ENCODE measurements around the gene CSH2.
A peak's percentile ranks its signal among the peaks of the same experiment; 100 is the strongest.
"Not testable (repeated sequence)": the region's sequence is repeated elsewhere in the genome, so short reads cannot be mapped to it uniquely, and the experiment has no call there.

The CSH2 gene

DNA sequence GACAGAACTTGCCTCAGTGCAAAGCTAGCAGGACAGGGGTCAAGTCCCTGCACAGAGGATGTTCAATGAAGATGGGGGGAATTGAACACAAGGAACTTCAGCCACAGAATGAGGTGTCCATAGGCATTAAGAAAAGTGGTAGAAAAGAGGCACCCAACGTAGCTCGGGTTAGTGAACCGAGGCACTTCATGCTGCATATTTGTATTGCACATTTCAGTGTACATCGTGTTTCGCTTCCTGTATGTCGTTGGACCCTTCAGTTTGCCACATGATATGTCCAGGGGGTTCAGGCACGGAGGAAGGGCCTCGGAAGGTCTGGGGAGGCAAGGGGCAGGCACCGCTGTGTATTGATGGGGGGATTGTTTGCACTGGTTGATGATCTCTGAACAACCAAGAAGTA lies 4.9 kb upstream of the CSH2 start:
- H3K27ac ChIP-seq (ENCODE audit: low read depth, low read length, severe bottlenecking); H3K4me3 ChIP-seq (ENCODE audit: extremely low read depth, insufficient read depth, low read length, poor library complexity, severe bottlenecking); H3K4me1 ChIP-seq (ENCODE audit: control insufficient read depth, insufficient read depth, low read length, poor library complexity, severe bottlenecking); H3K9me3 ChIP-seq (ENCODE audit: control insufficient read depth, low read length); H3K36me3 ChIP-seq (ENCODE audit: control insufficient read depth, insufficient read depth, low read length): not testable (repeated sequence)
- WGBS, 2 experiments (ENCODE audit: insufficient coverage in 2 of 2) = 90 to 92% methylated on average over 7 to 9 of the region's 9 CpGs

DNA sequence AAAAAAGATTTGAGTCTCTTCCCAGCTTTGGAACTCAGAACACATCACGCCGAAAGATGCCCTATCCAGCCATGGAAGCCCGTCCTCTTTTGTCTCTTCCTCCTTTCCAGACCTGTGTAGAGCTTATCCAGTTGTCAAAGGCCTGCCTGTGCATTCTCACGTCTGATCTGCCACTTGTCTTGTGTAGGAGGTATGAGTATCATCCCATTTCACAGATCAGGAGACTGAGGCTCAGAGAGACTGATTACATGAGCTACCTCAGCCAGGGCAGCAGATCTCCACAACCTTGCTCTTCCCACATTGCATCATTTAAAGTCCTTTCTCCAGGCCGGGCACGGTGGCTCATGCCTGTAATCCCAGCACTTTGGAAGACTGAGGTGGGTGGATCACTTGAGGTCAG lies 1.2 kb upstream of the CSH2 start:
- H3K27ac ChIP-seq (ENCODE audit: low read depth, low read length, severe bottlenecking); H3K4me3 ChIP-seq (ENCODE audit: extremely low read depth, insufficient read depth, low read length, poor library complexity, severe bottlenecking); H3K36me3 ChIP-seq (ENCODE audit: control insufficient read depth, insufficient read depth, low read length); H3K4me1 ChIP-seq (ENCODE audit: control insufficient read depth, insufficient read depth, low read length, poor library complexity, severe bottlenecking); H3K9me3 ChIP-seq (ENCODE audit: control insufficient read depth, low read length): not testable (repeated sequence)
- WGBS, 2 experiments (ENCODE audit: insufficient coverage in 2 of 2) = 90 to 97% methylated on average over 3 to 4 of the region's 6 CpGs

DNA sequence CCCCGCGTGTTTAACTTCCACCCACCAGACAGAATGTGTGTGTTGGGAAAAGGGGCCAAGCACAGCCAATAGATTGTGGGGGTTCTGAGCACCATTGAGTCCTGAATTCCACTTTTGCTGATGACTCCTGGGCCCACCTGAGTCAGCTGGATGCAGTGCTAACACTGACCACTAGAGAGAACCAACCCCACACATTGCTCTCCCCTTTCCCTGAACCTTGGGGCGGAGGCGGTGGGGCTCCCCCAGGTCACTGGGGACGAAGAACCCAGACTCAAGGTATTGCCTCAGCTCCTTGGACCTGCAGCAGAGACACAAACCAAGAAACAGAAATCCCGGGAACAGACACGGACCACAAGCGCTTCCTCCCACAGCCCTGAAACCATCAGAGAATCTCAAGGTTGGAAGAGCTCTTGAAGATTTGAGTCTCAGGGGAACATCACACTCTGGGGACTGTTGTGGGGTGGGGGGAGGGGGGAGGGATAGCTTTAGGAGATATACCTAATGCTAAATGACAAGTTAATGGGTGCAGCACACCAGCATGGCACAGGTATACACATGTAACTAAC lies 667 bp upstream of the CSH2 start:
- not testable (repeated sequence) for H3K36me3 ChIP-seq (ENCODE audit: control insufficient read depth, insufficient read depth, low read length); H3K4me3 ChIP-seq (ENCODE audit: extremely low read depth, insufficient read depth, low read length, poor library complexity, severe bottlenecking); H3K9me3 ChIP-seq (ENCODE audit: control insufficient read depth, low read length); H3K27ac ChIP-seq (ENCODE audit: low read depth, low read length, severe bottlenecking); H3K4me1 ChIP-seq (ENCODE audit: control insufficient read depth, insufficient read depth, low read length, poor library complexity, severe bottlenecking)
- 73 to 87% methylated on average over 3 to 4 of the region's 8 CpGs for WGBS, 2 experiments (ENCODE audit: insufficient coverage in 2 of 2)

DNA sequence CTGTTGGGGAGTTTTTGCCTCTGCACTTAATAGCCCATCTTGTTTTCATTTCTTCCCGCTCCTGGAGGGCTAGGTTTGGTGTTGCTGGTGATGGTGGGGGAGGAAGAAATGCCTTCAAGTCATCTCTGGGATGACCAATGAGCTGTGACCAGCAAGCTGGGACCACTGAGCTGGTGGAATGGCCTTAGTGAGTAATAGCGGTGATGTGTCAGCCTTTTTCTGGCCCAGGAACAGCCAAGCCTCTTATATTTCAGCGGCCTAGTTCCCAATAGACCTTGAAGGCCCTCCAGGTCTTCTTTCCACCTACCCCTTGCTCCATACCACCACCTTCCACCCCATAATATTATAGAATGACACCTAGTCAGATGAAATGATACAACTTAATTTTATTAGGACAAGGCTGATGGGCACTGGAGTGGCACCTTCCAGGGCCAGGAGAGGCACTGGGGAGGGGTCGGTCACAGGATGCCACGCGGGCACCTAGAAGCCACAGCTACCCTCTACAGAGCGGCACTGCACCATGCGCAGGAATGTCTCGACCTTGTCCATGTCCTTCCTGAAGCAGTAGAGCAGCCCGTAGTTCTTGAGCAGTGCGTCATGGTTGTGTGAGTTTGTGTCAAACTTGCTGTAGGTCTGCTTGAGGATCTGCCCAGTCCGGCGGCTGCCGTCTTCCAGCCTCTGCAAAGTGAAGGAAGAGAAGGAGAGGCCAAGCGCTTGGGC lies 1.7 kb downstream of the CSH2 start:
- not testable (repeated sequence) for H3K36me3 ChIP-seq (ENCODE audit: control insufficient read depth, insufficient read depth, low read length); H3K27ac ChIP-seq (ENCODE audit: low read depth, low read length, severe bottlenecking); H3K4me1 ChIP-seq (ENCODE audit: control insufficient read depth, insufficient read depth, low read length, poor library complexity, severe bottlenecking); H3K4me3 ChIP-seq (ENCODE audit: extremely low read depth, insufficient read depth, low read length, poor library complexity, severe bottlenecking); H3K9me3 ChIP-seq (ENCODE audit: control insufficient read depth, low read length)
- WGBS, 2 experiments (ENCODE audit: insufficient coverage in 2 of 2) = 88% methylated on average over 3 of the region's 15 CpGs; no CpG with 5 or more reads in 1 of the 2 experiments

DNA sequence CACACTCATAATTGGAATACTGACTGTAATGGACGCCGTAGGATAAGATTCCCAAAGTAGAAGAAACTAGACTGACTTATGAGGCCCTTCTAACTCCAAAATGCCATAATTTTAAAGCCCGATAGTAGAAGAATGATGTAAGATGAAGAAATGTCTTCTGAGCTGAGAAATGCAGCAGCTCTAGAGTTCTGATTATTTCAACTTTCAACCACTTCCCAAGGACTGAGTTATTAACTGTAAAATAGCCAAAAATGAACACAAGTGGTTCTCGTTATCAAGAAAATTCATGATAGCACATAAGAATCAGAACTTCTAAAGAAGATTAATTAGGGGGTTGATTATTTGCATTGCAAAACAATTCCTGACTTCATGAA lies 3.2 kb downstream of the CSH2 start:
- H3K27ac ChIP-seq (ENCODE audit: low read depth, low read length, severe bottlenecking); H3K4me3 ChIP-seq (ENCODE audit: extremely low read depth, insufficient read depth, low read length, poor library complexity, severe bottlenecking); H3K9me3 ChIP-seq (ENCODE audit: control insufficient read depth, low read length); H3K4me1 ChIP-seq (ENCODE audit: control insufficient read depth, insufficient read depth, low read length, poor library complexity, severe bottlenecking); H3K36me3 ChIP-seq (ENCODE audit: control insufficient read depth, insufficient read depth, low read length): not testable (repeated sequence)
- no CpG with 5 or more reads among the region's 4 CpGs for WGBS, 2 experiments (ENCODE audit: insufficient coverage in 2 of 2)

DNA sequence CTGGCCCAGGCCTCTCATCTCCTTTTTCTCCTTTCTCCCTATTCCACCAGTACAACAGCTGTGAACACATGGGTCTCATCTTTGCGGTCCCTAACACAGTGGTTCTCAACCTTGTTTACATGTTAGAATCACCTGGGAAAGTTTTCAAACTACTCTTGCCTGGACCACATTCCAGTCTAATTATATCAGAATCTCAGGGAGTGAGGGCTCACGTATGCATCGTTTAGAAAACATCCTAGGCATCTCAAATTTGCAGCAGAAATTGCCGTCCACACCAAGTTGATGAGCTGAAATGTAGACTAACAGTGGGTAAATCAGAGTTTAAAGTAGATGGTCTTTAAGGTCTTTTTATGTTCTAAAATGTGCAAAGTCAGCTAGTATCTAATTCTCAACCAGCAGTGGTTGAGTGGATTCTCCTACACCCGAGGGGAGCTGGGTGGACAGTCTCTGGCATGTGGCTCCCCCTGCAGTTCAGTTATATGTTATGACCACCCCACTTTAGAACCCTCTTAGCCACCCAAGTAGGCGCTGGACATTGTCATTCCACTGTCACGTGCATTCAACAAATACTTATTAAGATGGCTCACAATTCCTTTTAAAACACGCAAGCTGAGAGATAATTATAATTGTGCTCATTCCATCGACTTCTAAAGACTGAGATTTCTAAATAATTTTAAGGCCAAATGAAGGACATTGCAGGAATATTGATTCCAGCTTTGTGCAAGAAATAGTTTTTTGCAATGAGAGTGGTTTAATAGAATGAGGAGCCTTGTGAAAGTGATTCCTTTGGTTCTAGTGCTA lies 3.8 kb downstream of the CSH2 start:
- WGBS, 2 experiments (ENCODE audit: insufficient coverage in 2 of 2) = 78 to 100% methylated on average over 1 to 5 of the region's 9 CpGs
- H3K27ac ChIP-seq (ENCODE audit: low read depth, low read length, severe bottlenecking) = peak overlapping the region; percentile 67
- not testable (repeated sequence) for H3K4me1 ChIP-seq (ENCODE audit: control insufficient read depth, insufficient read depth, low read length, poor library complexity, severe bottlenecking); H3K36me3 ChIP-seq (ENCODE audit: control insufficient read depth, insufficient read depth, low read length); H3K4me3 ChIP-seq (ENCODE audit: extremely low read depth, insufficient read depth, low read length, poor library complexity, severe bottlenecking); H3K9me3 ChIP-seq (ENCODE audit: control insufficient read depth, low read length)

DNA sequence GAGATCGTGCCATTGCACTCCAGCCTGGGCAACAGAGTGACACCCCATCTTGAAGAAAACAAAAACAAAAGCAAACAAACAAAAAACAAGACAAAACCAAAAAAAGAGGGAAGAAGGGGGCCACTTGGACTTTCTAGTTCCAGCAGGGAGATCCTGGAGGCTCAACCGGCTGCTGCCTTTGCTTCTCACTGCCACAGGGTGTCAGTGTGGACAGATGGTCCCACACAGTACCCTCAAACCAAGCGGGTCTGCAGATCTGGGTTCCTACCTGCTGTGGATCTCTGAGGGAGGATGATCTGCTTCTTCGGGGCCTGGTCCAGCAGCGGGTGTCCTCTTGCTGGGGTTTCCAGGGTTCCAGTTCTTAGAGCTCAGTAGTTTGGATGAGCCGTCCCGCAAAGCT lies 6.9 kb downstream of the CSH2 start:
- H3K4me1 ChIP-seq (ENCODE audit: control insufficient read depth, insufficient read depth, low read length, poor library complexity, severe bottlenecking); H3K36me3 ChIP-seq (ENCODE audit: control insufficient read depth, insufficient read depth, low read length); H3K9me3 ChIP-seq (ENCODE audit: control insufficient read depth, low read length); H3K4me3 ChIP-seq (ENCODE audit: extremely low read depth, insufficient read depth, low read length, poor library complexity, severe bottlenecking); H3K27ac ChIP-seq (ENCODE audit: low read depth, low read length, severe bottlenecking): not testable (repeated sequence)
- 63 to 71% methylated on average over 1 to 2 of the region's 7 CpGs for WGBS, 2 experiments (ENCODE audit: insufficient coverage in 2 of 2)

DNA sequence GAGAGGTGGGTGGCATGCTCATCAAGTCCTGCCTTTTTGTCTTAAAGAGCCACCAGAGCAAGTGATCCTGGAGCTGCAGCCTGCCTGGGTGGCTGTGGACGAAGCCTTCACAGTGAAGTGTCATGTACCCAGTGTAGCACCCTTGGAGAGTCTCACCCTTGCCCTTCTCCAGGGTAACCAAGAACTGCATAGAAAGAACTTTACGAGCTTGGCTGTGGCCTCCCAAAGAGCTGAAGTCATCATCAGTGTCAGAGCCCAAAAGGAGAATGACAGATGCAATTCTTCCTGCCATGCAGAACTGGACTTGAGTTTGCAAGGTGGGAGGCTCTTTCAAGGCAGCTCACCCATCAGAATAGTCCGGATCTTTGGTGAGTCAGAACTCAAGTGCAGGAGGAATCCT lies 14.2 kb downstream of the CSH2 start:
- no peaks in the 10 kb centered on the region for H3K36me3 ChIP-seq (ENCODE audit: control insufficient read depth, insufficient read depth, low read length)
- WGBS, 2 experiments (ENCODE audit: insufficient coverage in 2 of 2) = 80 to 94% methylated on average over 3 of the region's 3 CpGs

DNA sequence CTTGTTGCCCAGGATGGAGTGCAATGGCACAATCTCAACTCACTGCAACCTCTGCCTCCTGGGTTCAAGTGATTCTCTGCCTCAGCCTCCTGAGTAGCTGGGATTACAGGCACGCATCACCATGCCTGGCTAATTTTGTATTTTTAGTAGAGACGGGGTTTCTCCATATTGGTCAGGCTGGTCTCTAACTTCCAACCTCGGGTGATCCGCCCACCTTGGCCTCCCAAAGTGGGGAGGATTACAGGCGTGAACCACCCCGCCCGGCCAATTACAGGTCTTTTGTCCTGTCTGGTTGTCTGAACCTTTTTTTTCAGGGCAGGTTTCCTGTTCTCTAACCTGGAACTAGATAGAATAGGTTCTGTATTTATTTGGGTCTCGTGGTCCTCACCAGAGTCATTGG lies 17.1 kb downstream of the CSH2 start:
- WGBS, 2 experiments (ENCODE audit: insufficient coverage in 2 of 2) = 88 to 98% methylated on average over 6 to 7 of the region's 8 CpGs
- not testable (repeated sequence) for H3K36me3 ChIP-seq (ENCODE audit: control insufficient read depth, insufficient read depth, low read length); H3K4me1 ChIP-seq (ENCODE audit: control insufficient read depth, insufficient read depth, low read length, poor library complexity, severe bottlenecking); H3K27ac ChIP-seq (ENCODE audit: low read depth, low read length, severe bottlenecking); H3K9me3 ChIP-seq (ENCODE audit: control insufficient read depth, low read length); H3K4me3 ChIP-seq (ENCODE audit: extremely low read depth, insufficient read depth, low read length, poor library complexity, severe bottlenecking)

More for the DNA sequence above, 14.2 kb downstream of the CSH2 start:
- Histone ChIP-seq H3K27ac (ENCODE audit: low read depth, low read length, severe bottlenecking) (no peak overlapping the region), H3K9me3 (ENCODE audit: control insufficient read depth, low read length) (no peaks in the 10 kb centered on the region), H3K4me3 (ENCODE audit: extremely low read depth, insufficient read depth, low read length, poor library complexity, severe bottlenecking) (no peak overlapping the region), H3K4me1 (ENCODE audit: control insufficient read depth, insufficient read depth, low read length, poor library complexity, severe bottlenecking) (no peaks in the 10 kb centered on the region)

DNA sequence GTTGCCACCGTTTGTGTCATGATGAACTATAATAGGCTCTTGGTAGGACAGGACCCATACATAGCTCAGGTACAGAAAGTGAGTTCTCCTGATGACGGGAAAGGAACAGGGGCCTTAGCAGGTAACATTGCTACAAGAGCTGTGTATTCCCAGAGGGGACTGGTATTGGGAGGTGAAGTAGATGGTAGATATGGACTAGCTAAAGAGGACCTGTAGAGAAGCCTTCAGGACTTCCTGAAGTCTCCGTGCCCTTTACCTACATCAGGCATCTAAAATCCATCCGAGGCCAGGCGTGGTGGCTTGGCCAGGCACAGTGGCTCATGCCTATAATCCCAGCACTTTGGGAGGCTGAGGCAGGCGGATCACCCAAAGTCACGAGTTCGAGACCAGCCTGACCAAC lies 18.3 kb downstream of the CSH2 start:
- WGBS, 2 experiments (ENCODE audit: insufficient coverage in 2 of 2) = 89 to 96% methylated on average over 7 of the region's 8 CpGs
- no peaks in the 10 kb centered on the region for H3K4me1 ChIP-seq (ENCODE audit: control insufficient read depth, insufficient read depth, low read length, poor library complexity, severe bottlenecking)

DNA sequence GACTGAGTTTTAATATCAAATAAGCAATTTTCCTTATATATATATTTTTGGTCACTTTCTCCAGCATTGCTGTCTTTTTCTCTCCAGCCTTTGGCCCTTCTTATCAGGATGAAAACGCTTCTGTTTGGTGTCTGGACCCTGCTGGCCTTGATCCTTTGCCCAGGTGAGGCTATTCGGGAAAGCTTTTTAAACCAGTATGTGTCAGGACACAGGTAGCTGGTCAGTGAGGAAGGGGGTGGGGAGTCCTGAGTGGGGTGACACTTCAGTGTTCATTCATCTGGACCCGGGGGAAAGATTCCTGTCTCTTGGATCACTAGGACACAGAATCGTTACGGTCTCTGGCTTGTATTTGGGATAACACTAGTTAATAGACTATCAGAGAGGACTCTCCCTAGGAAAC lies 18.8 kb downstream of the CSH2 start:
- H3K9me3 ChIP-seq (ENCODE audit: control insufficient read depth, low read length) = no peaks in the 10 kb centered on the region
- H3K27ac ChIP-seq (ENCODE audit: low read depth, low read length, severe bottlenecking) = no peak overlapping the region
- WGBS, 2 experiments (ENCODE audit: insufficient coverage in 2 of 2) = 83 to 86% methylated on average over 3 to 4 of the region's 5 CpGs
- no peaks in the 10 kb centered on the region for H3K4me1 ChIP-seq (ENCODE audit: control insufficient read depth, insufficient read depth, low read length, poor library complexity, severe bottlenecking)
- no peaks in the 10 kb centered on the region for H3K36me3 ChIP-seq (ENCODE audit: control insufficient read depth, insufficient read depth, low read length)
- no peak overlapping the region for H3K4me3 ChIP-seq (ENCODE audit: extremely low read depth, insufficient read depth, low read length, poor library complexity, severe bottlenecking)

More for the DNA sequence above, 18.3 kb downstream of the CSH2 start:
- Histone ChIP-seq H3K36me3 (ENCODE audit: control insufficient read depth, insufficient read depth, low read length) (no peaks in the 10 kb centered on the region), H3K4me3 (ENCODE audit: extremely low read depth, insufficient read depth, low read length, poor library complexity, severe bottlenecking) (no peak overlapping the region), H3K9me3 (ENCODE audit: control insufficient read depth, low read length) (no peaks in the 10 kb centered on the region), H3K27ac (ENCODE audit: low read depth, low read length, severe bottlenecking) (no peak overlapping the region)

Measured in mesodermal cell (in vitro differentiated cells).